A549 (cell line): ENCODE measurements around the gene PSEN2. TPM values are rescaled to one million over a fixed set of nuclear protein-coding genes. Genes with fewer than 3 reads are reported as not detected.

ENCODE experiments used
- ATAC-seq, 2 experiments: fragments of 200-7000 bp in 1 of 2; fragments of >200 bp in 1 of 2; cut with Nextera tagmentation in 1 of 2; cut with Tn5 transposase in 1 of 2; 3 replicates each; pipeline versions ENCODE4 v1.8.0 to v1.9.1; 2018 to 2020; ENCODE audit warnings: mild to moderate bottlenecking in 1 of 2, moderate library complexity in 1 of 2
- CTCF ChIA-PET: fragments of 300-600 bp; sonication (Branson Sonifier 250); formaldehyde crosslinking; extraction: SDS; loops from one replicate; lab custom pipeline; 2021; ENCODE audit warnings: antibody characterized with exemption, inconsistent platforms; lab: Yijun Ruan, JAX
- POLR2A ChIA-PET: fragments of 350-600 bp; formaldehyde crosslinking; extraction: SDS; loops from one replicate; lab custom pipeline; 2021; ENCODE audit warnings: antibody characterized with exemption, inconsistent platforms; lab: Yijun Ruan, JAX
- DNase-seq, 2 experiments: peaks; one replicate each; pipeline versions ENCODE4 v3.0.0 to v3.0.0-alpha.2; 2011 to 2016; ENCODE audit warnings: low read depth in 1 of 2, low spot score in 1 of 2
- FAIRE-seq: peaks from 2 replicates; lab custom pipeline; 2011; peaks lifted over from hg19 to GRCh38; lab: Jason Lieb, UNC
- H3K27ac ChIP-seq, 2 experiments: fragments of >200 bp; sonication (Bioruptor Twin); formaldehyde crosslinking; 3 replicates each; pipeline ENCODE4 v1.5.1; 2016 to 2017
- H3K4me1 ChIP-seq: fragments of >200 bp; sonication (Bioruptor Twin); formaldehyde crosslinking; 3 replicates; pipeline ENCODE4 v1.6.1; 2016
- H3K4me2 ChIP-seq: fragments of >200 bp; sonication (Bioruptor Twin); formaldehyde crosslinking; 3 replicates; pipeline ENCODE4 v1.6.1; 2016
- H3K4me3 ChIP-seq: fragments of >200 bp; sonication (Bioruptor Twin); formaldehyde crosslinking; 3 replicates; pipeline ENCODE4 v1.5.1; 2016
- H3K9me3 ChIP-seq: fragments of >200 bp; sonication (Bioruptor Twin); formaldehyde crosslinking; 3 replicates; pipeline ENCODE4 v1.6.1; 2016
- BHLHE40 ChIP-seq: IDR thresholded peaks from 2 replicates; pipeline ENCODE4 v1.6.1; 2012; ENCODE audit warnings: low read depth, low read length, inconsistent platforms
- CBX8 ChIP-seq: fragments of 200-600 bp; sonication (generic); IDR thresholded peaks from 2 replicates; pipeline ENCODE4 v1.6.1; 2016
- CHD2 ChIP-seq: fragments of 150-350 bp; IDR thresholded peaks from 2 replicates; pipeline ENCODE4 v1.6.1; 2014; ENCODE audit warnings: low read length; ENCODE audit not compliant: partially characterized antibody
- CHD4 ChIP-seq: fragments of 200-600 bp; sonication (generic); IDR thresholded peaks from 2 replicates; pipeline ENCODE4 v1.6.1; 2016; ENCODE audit warnings: antibody characterized with exemption, mild to moderate bottlenecking, borderline replicate concordance
- EHMT2 ChIP-seq: fragments of 200-600 bp; sonication (generic); IDR thresholded peaks from 2 replicates; pipeline ENCODE4 v1.6.1; 2016; ENCODE audit warnings: antibody characterized with exemption, low read depth, mild to moderate bottlenecking, moderate library complexity
- FOSB ChIP-seq: fragments of 250-450 bp; sonication (Bioruptor Pico); IDR thresholded peaks from 2 replicates; pipeline ENCODE4 v1.5.0; 2020; ENCODE audit warnings: mild to moderate bottlenecking, moderate library complexity
- HEYL ChIP-seq: fragments of 250-450 bp; sonication (Bioruptor Pico); IDR thresholded peaks from 2 replicates; pipeline ENCODE4 v1.8.0; 2021; ENCODE audit warnings: mild to moderate bottlenecking, moderate library complexity
- HOXB13 ChIP-seq: fragments of 250-450 bp; sonication (Bioruptor Pico); IDR thresholded peaks from 2 replicates; pipeline ENCODE4 v1.5.0; 2020; ENCODE audit warnings: low read depth, mild to moderate bottlenecking, moderate library complexity
- HOXB5 ChIP-seq: fragments of 250-450 bp; sonication (Bioruptor Pico); IDR thresholded peaks from 2 replicates; pipeline ENCODE4 v1.5.0; 2020; ENCODE audit warnings: mild to moderate bottlenecking, moderate library complexity
- JUN ChIP-seq, 2 experiments: fragments of >200 bp; sonication (Bioruptor Twin); formaldehyde crosslinking; IDR thresholded peaks; 2 replicates in 1 of 2; 3 replicates in 1 of 2; pipeline ENCODE4 v1.6.1; 2016 to 2017
- MAZ ChIP-seq: fragments of 150-350 bp; IDR thresholded peaks from 2 replicates; pipeline ENCODE4 v1.6.1; 2014; ENCODE audit warnings: antibody characterized with exemption, low read depth, low read length, borderline replicate concordance
- NFE2L2 ChIP-seq: fragments of 150-350 bp; conservative IDR thresholded peaks from 2 replicates; pipeline ENCODE4 v1.6.1; 2014; ENCODE audit warnings: low read length
- NPAS2 ChIP-seq: fragments of 250-450 bp; sonication (Bioruptor Pico); IDR thresholded peaks from 2 replicates; pipeline ENCODE4 v1.8.0; 2022; ENCODE audit warnings: mild to moderate bottlenecking, moderate library complexity, borderline replicate concordance
- PHF8 ChIP-seq: fragments of 200-600 bp; sonication (generic); IDR thresholded peaks from 2 replicates; pipeline ENCODE4 v1.6.1; 2016; ENCODE audit warnings: low read depth, mild to moderate bottlenecking, antibody characterized with exemption, moderate library complexity, borderline replicate concordance
- POLR2AphosphoS2 ChIP-seq: conservative IDR thresholded peaks from 2 replicates; pipeline ENCODE4 v1.6.1; 2012; ENCODE audit warnings: low read length, improper control_type of control experiment, inconsistent platforms
- RAD21 ChIP-seq, 2 experiments: fragments of >200 bp in 1 of 2; sonication (Bioruptor Twin) in 1 of 2; formaldehyde crosslinking in 1 of 2; IDR thresholded peaks in 1 of 2; conservative IDR thresholded peaks in 1 of 2; 2 replicates in 1 of 2; 3 replicates in 1 of 2; pipeline ENCODE4 v1.6.1; 2012 to 2018; ENCODE audit warnings: inconsistent platforms in 1 of 2
- RFX5 ChIP-seq: fragments of 450-650 bp; IDR thresholded peaks from 2 replicates; pipeline ENCODE4 v1.7.1; 2014; ENCODE audit warnings: antibody characterized with exemption, mild to moderate bottlenecking, moderate library complexity
- SMC3 ChIP-seq: fragments of >200 bp; sonication (Bioruptor Twin); formaldehyde crosslinking; IDR thresholded peaks from 3 replicates; pipeline ENCODE4 v1.6.1; 2018; ENCODE audit warnings: inconsistent platforms
- SREBF2 ChIP-seq: fragments of 450-650 bp; IDR thresholded peaks from 2 replicates; pipeline ENCODE4 v1.6.1; 2014; ENCODE audit warnings: mild to moderate bottlenecking, moderate library complexity
- ZC3H11A ChIP-seq: fragments of 450-650 bp; IDR thresholded peaks from 2 replicates; pipeline ENCODE4 v1.6.1; 2014; ENCODE audit warnings: antibody characterized with exemption, mild to moderate bottlenecking
- ZFP36 ChIP-seq: fragments of 450-650 bp; IDR thresholded peaks from 2 replicates; pipeline ENCODE4 v1.6.1; 2014; ENCODE audit warnings: borderline replicate concordance; ENCODE audit not compliant: partially characterized antibody
- WGBS: methylation state at CpG from one replicate; pipeline ENCODE4 v1.1.6; 2017; ENCODE audit errors: missing lambda C conversion rate; 5-methylcytosine and 5-hydroxymethylcytosine counted together
- polyA plus RNA-seq, 4 experiments: library from polyadenylated mRNA; depleted of rRNA in 3 of 4; stranded (reverse); fragments of >200 nt; fragmentation: RNase III in 1 of 4; extraction: RNeasy Plus Mini Kit Qiagen cat#74134 plus additional on column Dnase treatment in 1 of 4; gene quantifications; 2 replicates in 3 of 4; 3 replicates in 1 of 4; pipeline ENCODE4 v1.2.3, GENCODE V29; 2011 to 2017
- TF ChIP-seq, protein P1 (sequence below): fragments of 450-650 bp; IDR thresholded peaks from 2 replicates; pipeline ENCODE4 v1.6.1; 2014; ENCODE audit warnings: antibody characterized with exemption
- TF ChIP-seq, protein P2 (sequence below): IDR thresholded peaks from 2 replicates; pipeline ENCODE4 v1.6.1; 2012; ENCODE audit warnings: low read depth, borderline replicate concordance
- TF ChIP-seq, protein P3 (sequence below): fragments of 200-600 bp; sonication (generic); IDR thresholded peaks from 2 replicates; pipeline ENCODE4 v1.6.1; 2016; ENCODE audit warnings: antibody characterized with exemption, mild to moderate bottlenecking, moderate library complexity
- TF ChIP-seq, protein P4 (sequence below): fragments of >200 bp; sonication (Bioruptor Twin); formaldehyde crosslinking; IDR thresholded peaks from 2 replicates; pipeline ENCODE4 v1.6.1; 2016
- TF ChIP-seq, protein P5 (sequence below): fragments of >200 bp; sonication (Bioruptor Twin); formaldehyde crosslinking; IDR thresholded peaks from 3 replicates; pipeline ENCODE4 v1.5.1; 2016

Gene PSEN2
- polyA plus RNA-seq, 2 of the 4 experiments (the other 2 are of a cell fraction), result 23.4 to 24.2 TPM

DNA sequence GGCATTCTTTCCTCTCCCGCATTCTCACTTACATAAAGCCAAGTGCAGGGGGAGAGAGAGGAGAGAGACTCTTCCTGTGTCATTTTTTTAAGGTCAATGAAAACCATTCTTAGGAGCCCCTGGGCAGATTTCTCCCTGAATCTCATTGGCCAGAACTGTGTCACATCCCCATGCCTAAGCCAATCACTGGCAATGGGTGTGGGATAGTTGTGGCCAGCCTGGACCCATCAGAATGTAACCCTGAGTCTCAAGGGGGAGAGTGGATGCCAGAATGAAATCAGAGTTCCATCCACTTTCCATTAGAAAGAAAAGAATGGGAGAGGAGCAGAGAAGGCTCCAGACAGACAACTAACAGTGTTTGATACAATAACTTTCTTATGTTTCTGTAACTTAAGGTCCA is 38.5 kb downstream of the PSEN2 start:
- no peak overlapping the region for H3K4me3 ChIP-seq
- no peak overlapping the region for H3K27ac ChIP-seq
- WGBS, result 67% methylated on average over 1 of the region's 1 CpG
- DNase-seq, result no peak
- no peaks in the 10 kb centered on the region for H3K9me3 ChIP-seq
- H3K4me2 ChIP-seq, result no peak overlapping the region
- ChIA-PET POLR2A (no interaction called here), CTCF (no interaction called here)
- no peak; a peak in 1 of 6 replicates for ATAC-seq
- FAIRE-seq, result no peak
- TF ChIP-seq NFE2L2 (no peak), CBX8 (no peak), POLR2AphosphoS2 (no peak), CHD2 (no peak), FOSB (CRISPR knock-in tag) (no peak), ZFP36 (no peak), SREBF2 (no peak), HEYL (CRISPR knock-in tag) (no peak), JUN (IDR thresholded peaks at IDR 0.05) (no peak), SMC3 (no peak), PHF8 (no peak), HOXB13 (CRISPR knock-in tag) (no peak), RFX5 (no peak), RAD21 (conservative IDR thresholded peaks at IDR 0.05 in 1 of 2, IDR thresholded peaks at IDR 0.05 in 1 of 2) (no peak), HOXB5 (no peak), ZC3H11A (no peak)
- TF ChIP-seq, protein P1, sequence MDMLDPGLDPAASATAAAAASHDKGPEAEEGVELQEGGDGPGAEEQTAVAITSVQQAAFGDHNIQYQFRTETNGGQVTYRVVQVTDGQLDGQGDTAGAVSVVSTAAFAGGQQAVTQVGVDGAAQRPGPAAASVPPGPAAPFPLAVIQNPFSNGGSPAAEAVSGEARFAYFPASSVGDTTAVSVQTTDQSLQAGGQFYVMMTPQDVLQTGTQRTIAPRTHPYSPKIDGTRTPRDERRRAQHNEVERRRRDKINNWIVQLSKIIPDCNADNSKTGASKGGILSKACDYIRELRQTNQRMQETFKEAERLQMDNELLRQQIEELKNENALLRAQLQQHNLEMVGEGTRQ, result no peak
- TF ChIP-seq, protein P2, sequence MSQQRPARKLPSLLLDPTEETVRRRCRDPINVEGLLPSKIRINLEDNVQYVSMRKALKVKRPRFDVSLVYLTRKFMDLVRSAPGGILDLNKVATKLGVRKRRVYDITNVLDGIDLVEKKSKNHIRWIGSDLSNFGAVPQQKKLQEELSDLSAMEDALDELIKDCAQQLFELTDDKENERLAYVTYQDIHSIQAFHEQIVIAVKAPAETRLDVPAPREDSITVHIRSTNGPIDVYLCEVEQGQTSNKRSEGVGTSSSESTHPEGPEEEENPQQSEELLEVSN, result no peak
- TF ChIP-seq, protein P3, sequence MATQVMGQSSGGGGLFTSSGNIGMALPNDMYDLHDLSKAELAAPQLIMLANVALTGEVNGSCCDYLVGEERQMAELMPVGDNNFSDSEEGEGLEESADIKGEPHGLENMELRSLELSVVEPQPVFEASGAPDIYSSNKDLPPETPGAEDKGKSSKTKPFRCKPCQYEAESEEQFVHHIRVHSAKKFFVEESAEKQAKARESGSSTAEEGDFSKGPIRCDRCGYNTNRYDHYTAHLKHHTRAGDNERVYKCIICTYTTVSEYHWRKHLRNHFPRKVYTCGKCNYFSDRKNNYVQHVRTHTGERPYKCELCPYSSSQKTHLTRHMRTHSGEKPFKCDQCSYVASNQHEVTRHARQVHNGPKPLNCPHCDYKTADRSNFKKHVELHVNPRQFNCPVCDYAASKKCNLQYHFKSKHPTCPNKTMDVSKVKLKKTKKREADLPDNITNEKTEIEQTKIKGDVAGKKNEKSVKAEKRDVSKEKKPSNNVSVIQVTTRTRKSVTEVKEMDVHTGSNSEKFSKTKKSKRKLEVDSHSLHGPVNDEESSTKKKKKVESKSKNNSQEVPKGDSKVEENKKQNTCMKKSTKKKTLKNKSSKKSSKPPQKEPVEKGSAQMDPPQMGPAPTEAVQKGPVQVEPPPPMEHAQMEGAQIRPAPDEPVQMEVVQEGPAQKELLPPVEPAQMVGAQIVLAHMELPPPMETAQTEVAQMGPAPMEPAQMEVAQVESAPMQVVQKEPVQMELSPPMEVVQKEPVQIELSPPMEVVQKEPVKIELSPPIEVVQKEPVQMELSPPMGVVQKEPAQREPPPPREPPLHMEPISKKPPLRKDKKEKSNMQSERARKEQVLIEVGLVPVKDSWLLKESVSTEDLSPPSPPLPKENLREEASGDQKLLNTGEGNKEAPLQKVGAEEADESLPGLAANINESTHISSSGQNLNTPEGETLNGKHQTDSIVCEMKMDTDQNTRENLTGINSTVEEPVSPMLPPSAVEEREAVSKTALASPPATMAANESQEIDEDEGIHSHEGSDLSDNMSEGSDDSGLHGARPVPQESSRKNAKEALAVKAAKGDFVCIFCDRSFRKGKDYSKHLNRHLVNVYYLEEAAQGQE, result no peak
- TF ChIP-seq, protein P4, sequence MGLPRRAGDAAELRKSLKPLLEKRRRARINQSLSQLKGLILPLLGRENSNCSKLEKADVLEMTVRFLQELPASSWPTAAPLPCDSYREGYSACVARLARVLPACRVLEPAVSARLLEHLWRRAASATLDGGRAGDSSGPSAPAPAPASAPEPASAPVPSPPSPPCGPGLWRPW, result no peak
- no peaks in the 10 kb centered on the region for H3K4me1 ChIP-seq

DNA sequence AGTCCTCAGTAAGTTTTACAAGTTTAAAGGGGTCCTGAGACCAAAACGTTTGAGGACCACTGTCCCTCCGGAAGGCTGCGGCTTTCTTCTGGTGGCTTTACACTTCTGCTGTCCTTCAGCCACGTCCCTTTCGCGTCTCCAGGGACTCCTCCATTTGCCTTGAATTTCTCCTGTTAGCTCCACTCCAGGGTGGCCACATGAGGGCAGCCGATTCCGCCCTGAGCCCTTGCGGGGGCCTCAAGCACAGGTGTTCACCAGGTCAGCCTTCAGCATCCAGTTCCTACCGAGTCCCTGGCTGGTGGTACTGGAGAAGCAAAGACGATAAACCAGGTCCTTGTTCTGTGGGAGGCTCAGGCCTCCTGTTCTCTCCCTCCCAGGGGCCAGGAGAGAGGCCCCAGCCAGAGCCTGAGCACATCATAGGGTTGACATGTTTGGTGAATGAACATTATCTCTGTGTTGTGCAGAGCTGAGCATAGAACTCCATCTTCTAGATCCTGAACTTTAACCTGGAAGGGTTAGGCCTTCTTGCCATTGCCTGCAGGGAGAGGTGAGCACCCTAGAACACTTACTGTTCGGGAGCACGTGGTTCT is 42.3 kb downstream of the PSEN2 start:
- ChIA-PET CTCF (interaction anchor here (0.8 to 1.8 kb wide), 6 partner anchors 9 to 365 kb away, joined by 3 to 5 read pairs (median 3); no protein-coding TSS in a partner anchor), POLR2A (no interaction called here)
- WGBS, result 71% methylated on average over 13 of the region's 13 CpGs
- Histone ChIP-seq H3K27ac (no peak overlapping the region), H3K4me2 (no peak overlapping the region), H3K4me3 (no peak overlapping the region), H3K4me1 (no peaks in the 10 kb centered on the region), H3K9me3 (no peaks in the 10 kb centered on the region)
- peak; percentile 28 to 44 for DNase-seq
- no peak for TF ChIP-seq HEYL (CRISPR knock-in tag)
- TF ChIP-seq RAD21 (conservative IDR thresholded peaks at IDR 0.05 in 1 of 2, IDR thresholded peaks at IDR 0.05 in 1 of 2), result peak; percentile 55 to 59
- no peak for TF ChIP-seq NPAS2 (CRISPR knock-in tag)
- TF ChIP-seq CHD4, result no peak
- no peak for TF ChIP-seq MAZ
- no peak for TF ChIP-seq BHLHE40
- TF ChIP-seq CHD2, result no peak
- TF ChIP-seq EHMT2, result no peak
- TF ChIP-seq, protein P5, sequence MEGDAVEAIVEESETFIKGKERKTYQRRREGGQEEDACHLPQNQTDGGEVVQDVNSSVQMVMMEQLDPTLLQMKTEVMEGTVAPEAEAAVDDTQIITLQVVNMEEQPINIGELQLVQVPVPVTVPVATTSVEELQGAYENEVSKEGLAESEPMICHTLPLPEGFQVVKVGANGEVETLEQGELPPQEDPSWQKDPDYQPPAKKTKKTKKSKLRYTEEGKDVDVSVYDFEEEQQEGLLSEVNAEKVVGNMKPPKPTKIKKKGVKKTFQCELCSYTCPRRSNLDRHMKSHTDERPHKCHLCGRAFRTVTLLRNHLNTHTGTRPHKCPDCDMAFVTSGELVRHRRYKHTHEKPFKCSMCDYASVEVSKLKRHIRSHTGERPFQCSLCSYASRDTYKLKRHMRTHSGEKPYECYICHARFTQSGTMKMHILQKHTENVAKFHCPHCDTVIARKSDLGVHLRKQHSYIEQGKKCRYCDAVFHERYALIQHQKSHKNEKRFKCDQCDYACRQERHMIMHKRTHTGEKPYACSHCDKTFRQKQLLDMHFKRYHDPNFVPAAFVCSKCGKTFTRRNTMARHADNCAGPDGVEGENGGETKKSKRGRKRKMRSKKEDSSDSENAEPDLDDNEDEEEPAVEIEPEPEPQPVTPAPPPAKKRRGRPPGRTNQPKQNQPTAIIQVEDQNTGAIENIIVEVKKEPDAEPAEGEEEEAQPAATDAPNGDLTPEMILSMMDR, result peak; percentile 46
- TF ChIP-seq SMC3, result peak; percentile 50; the same call in 2 of the 3 replicates
- ATAC-seq, result peak; percentile 78 to 81; a peak in 5 of 6 replicates
- FAIRE-seq, result no peak
